ENCODE measurements around the gene BCAS4.

- no peak for TF ChIP-seq CTCF (IDR thresholded peaks at IDR 0.05)
- no peak for TF ChIP-seq POLR2A (IDR thresholded peaks at IDR 0.05)
These were observed 73.9 kb downstream of the BCAS4 start for GRCh38 chr20:50868509-50869495.

Measured in right lobe of liver (tissue), 4 donors.